DMS53 treated with DMSO at 0.1 percent for 48 hours (cell line): ENCODE data around the gene NHEJ1.

Source experiments
- DNase-seq: peaks from one replicate; lab custom pipeline; 2025; ENCODE audit not compliant: unreplicated experiment; lab: John Stamatoyannopoulos, UW

Gene NHEJ1

DNA sequence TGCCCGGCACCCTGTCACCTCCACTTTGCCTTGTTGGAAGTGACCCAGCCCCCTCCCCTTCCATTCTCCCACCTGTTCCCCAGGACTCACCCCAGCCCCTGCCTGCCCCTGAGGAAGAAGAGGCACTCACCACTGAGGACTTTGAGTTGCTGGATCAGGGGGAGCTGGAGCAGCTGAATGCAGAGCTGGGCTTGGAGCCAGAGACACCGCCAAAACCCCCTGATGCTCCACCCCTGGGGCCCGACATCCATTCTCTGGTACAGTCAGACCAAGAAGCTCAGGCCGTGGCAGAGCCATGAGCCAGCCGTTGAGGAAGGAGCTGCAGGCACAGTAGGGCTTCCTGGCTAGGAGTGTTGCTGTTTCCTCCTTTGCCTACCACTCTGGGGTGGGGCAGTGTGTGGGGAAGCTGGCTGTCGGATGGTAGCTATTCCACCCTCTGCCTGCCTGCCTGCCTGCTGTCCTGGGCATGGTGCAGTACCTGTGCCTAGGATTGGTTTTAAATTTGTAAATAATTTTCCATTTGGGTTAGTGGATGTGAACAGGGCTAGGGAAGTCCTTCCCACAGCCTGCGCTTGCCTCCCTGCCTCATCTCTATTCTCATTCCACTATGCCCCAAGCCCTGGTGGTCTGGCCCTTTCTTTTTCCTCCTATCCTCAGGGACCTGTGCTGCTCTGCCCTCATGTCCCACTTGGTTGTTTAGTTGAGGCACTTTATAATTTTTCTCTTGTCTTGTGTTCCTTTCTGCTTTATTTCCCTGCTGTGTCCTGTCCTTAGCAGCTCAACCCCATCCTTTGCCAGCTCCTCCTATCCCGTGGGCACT is 21.9 kb upstream of the NHEJ1 start:
- DNase-seq, result no peak

DNA sequence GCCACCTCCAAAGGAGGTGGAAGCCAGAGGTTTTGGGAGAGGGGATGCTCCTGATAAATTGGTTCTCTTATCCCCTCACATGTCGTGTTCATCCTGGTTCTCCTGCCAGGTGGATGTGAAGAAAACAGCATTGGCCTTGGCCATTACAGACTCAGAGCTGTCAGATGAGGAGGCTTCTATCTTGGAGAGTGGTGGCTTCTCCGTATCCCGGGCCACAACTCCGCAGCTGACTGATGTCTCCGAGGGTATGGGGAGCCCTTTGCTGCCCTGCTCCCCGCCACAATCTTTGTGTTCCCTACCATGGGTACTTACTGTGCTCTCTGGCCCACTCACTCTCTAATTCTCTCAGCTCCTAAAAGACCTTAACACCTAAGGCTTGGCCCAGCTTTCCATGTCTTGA is 20.9 kb upstream of the NHEJ1 start:
- DNase-seq, result no peak

DNA sequence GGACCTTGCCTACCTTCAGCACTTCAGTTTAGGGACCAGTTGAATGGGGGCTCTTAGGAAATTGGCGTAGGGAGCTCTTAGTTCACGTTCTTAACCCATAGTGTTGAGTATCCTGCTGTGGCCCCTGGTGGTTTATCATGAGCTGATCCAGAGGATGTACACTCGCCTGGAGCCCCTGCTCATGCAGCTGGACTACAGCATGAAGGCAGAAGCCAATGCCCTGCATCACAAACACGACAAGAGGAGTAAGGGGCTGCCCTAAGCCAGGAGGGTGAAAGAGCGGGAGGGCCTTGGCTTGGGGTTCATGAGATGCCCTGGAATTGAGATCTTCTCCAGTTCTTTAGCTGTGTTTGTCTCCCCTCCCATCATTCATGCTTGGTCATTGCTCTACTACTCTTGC is 20.3 kb upstream of the NHEJ1 start:
- no peak for DNase-seq

DNA sequence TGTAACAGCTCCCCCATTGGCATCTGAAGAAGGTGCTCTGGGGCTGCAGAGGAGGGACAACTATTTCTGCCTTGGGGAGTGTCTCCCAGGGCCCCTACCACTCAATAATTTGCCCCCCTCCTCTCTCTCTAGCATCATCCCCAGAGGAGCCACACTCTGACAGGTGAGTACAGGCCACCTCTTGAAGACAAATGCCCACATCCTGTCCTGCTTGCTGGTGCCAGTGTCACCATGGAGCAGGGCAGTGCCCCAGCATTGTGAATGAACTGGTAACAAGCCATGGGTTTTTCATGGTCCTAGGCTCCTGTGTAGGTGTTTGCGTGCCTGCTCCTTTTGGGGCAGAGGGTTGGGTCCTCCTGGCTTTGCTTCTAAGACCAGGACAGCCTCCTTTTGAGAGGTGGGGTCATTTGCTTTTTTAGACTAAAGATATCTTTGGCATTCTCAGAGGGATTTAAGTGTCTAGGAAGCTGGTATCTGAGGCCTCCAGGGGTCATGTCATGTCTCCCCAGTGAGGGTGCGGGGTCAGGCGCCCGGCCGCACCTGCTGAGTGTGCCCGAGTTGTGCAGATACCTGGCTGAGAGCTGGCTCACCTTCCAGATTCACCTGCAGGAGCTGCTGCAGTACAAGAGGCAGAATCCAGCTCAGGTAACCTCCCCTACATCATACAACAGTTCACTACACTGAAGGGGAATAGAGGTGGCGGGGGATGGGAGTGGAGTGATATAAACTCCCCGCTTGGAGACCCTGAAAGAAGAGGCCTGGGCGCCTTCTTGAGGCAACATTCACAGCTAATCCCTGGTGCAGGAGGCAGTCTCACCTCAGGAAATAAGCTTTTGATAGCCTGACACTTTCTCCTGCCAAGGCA is 19.2 kb upstream of the NHEJ1 start:
- no peak for DNase-seq

DNA sequence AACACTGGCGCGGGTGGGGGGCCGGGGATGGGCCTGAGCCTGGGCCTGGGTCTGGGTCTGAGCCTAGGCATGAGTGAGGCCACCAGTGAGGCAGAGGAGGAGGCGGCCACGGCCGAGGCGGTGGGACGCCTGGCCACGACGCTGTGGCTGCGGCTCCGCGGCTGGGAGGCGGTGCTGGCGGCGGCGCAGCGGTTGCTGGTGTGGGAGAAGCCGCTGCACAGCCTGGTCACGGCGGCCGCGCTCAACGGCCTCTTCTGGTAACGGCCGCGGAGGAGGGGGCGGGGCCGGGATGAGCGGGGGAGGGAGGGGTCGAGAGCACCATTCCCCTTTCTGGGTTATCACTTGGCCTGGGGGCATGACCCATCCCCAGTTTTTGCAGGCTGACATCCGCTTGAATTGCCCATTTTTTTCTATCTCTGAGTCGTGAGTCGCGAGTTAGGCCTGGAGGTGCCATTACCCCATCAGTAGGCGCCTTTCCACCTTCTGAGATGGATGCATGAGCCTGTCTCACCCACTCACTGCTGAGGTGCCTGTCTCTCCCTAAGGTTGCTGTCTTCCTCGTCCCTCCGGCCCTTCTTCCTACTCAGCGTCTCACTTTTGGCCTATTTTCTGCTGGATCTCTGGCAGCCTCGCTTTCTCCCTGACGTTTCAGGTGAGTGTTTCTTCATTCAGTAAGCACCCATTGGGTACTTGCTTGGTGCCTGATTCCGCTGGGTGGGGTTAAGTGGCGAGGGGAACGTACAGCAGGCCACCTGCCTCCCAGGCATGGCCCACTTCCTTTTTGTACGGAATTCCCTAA is 18.0 kb upstream of the NHEJ1 start:
- no peak for DNase-seq

DNA sequence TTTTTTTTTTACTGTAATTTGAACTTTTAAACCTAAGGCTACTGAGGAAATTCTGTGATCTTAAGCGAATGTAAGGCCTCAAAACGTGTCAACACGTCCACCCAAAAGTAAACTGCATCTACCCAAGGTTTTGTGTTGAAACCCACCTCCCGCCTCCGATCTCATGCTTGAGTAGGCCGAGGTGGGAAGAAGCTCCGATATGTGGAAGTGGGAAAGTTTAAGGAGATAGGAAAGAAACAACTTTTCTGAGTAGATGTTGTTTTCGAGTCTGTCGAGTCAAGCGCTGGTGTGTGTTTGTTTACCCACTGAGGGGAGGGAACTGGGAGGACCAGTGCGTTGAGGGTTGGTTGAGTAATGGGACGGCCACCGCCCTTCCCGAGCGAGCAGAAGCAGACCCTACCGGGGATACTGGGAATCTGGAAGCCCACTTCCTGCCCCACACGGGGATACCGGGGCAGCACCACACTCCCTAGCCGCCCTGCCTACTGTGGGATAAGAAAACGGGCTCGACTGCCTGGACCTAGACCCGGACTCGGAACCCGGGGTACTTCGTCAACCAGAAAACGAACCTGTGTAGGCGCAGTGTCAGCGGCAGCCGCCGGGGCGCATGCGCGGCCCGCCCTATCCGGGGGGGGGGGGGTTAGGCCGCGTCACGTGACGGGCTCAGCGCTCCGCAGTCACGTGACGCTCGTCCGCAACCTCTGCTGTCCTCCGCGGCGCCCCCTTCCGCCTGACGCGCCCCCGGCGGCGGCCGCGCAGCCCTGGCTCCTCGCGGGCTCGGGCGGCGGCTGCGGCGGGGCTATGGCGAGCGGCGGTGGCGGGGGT is 17.1 kb upstream of the NHEJ1 start, which contains the start of gene RETREG2:
TSS of gene RETREG2 (plus strand) at position 724 of the 825 bp plus-strand sequence. CDS start at position 802, 78 bp downstream.
- DNase-seq, result peak; percentile 88

DNA sequence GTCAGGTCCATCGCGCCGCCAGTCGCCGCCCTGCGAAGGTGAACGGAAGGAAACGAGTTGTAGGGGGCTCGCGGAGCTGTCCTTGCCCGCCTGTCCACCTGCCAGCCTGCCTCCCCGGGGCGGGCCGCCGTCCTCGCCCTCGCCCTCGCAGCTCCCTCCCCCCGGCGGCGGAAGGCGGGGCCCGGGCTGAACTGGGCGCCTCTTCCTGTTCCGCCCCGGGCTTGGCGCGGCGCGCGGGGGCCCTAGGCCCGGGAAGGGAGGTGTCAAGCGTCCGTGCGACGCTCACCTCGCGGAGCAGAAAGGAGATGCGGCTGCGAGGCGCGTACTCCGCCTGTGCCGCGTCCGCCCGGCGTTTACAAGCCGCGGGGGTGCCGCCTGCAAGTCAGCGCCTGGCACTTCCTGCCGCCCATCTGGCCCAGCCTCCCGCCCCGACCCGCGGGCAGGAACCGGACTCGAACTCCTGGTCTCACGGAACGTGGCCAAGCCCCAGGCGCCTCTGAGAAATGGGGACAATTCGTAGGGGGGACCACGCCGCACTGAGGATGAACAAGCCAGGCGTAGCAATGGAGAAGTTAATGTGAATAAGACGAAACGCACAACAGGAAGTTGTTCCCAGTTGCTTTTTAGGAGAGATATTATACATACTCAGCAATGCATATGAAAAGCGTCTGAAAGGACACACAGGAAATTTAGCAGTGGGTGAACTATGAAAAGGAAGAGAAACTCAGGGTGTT is 16.4 kb upstream of the NHEJ1 start, which contains the start of gene CNPPD1:
TSS of gene CNPPD1 (minus strand) at position 108 of the 734 bp plus-strand sequence. CDS start at position 11, 97 bp downstream.
- peak; percentile 55 for DNase-seq

DNA sequence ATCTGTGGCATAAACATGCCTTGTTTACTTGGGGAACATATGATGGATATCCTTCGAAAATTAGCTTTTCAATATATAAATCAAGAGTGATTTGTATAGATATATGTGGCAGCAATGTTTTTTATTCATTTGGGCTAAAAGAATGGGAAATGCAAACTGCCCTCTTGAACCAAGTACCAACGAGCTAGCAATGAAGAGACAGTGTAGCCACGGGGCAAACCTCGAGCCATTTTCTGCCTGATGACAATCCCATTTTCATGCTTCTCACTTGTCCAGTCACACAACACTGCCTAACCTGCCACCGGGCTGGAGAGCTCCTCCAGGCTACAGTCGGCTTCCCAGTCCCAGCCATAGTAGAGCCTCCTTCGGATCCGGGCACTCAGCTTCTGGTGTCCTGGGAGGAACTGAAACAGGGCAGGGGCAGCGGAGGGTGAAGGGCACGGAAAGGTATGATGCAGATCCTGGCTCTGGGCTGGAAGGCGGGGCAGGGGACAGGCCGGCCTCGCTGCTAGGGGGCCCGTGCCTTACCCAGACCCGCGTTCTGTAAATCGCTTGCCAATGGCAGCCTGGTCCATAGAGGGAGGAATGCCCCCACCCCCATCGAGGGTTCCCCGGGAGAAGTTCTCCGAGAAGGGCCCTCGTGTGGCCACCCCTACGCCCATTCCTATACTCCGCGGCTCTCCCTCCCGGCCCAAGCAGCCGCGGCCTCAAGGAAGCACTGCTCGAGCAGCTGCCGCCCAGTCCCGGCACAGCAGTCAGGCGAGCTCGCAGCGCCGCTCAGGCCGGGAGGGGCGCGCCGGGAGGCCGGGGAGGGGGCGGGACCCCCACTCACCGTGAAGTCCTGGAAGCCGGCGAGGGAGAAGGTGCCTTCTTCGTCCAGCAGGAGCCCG is 15.6 kb upstream of the NHEJ1 start:
- DNase-seq, result no peak

DNA sequence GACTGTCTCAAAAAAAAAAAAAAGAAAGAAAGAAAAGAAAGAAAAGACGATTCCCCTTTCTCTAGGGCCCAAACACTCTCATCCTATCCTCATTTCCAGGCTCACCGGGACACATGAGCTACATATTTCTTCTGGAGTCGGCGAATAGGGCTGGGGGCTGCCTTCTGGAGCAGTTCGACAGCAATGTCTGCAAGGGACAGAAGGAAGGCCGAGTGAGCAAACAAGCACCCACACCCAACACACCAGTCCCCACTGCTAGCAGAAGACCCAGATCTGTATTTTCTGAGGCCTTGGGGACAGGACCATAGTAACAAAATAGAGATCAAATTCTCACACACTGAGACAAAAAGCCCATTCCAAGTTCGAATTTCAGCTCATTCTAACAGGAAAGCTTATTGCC is 14.9 kb upstream of the NHEJ1 start:
- DNase-seq, result no peak

DNA sequence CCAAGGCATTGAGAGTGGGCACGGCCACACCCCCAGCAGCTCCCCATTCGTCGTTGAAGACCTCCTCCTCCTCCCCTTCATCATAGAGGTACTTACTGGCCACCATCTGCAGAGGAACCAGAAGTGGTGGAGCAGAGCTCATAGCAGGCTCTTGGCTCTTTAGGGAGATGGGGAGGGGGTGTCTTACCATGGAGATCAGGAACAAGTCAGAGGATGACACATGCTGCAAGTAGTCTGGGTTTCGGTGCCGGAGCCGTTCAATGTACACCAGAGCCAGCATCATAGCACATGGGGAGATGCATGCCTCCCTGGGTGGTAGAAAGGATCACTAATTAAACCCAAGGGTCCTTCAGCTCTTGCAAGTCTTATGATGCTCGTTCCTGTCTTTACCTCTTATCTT is 14.2 kb upstream of the NHEJ1 start:
- no peak for DNase-seq

DNA sequence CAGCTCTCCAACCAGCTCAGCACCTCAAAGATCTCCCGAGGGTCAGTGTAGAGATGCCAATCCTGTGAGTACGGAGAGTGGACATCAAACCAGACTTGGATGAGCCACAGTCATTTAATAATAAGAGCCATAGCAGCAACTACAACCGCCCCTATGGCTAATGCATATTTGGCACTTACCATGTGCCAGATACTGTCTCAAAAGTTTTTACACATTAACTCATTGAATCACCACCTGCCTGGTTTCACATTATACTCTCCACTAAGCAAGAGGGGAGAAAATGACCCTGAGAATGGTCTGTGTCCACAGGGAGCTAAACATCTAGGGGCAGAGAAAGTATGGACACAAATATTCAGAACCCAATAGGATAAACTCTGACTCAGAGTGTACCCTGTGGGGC is 13.5 kb upstream of the NHEJ1 start:
- no peak for DNase-seq

DNA sequence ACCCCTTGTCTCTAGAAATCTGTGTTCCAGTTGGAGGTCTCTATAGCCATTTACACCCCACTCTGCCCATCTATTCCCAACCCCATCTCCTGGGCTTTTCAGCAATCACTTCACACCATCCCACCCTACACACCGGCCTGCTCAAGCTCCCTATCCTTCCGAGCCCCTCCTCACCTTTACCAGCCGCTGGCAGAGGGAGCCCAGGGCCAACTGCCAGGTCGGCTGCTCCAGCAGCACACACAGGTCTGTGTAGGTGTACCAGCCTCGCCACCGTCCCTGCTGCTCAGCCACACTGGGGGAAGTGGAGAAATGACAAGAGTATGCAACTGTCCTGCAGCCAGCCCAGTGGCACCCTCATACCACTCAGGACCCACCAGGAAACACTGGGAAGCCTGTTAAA is 12.6 kb upstream of the NHEJ1 start:
- no peak for DNase-seq

DNA sequence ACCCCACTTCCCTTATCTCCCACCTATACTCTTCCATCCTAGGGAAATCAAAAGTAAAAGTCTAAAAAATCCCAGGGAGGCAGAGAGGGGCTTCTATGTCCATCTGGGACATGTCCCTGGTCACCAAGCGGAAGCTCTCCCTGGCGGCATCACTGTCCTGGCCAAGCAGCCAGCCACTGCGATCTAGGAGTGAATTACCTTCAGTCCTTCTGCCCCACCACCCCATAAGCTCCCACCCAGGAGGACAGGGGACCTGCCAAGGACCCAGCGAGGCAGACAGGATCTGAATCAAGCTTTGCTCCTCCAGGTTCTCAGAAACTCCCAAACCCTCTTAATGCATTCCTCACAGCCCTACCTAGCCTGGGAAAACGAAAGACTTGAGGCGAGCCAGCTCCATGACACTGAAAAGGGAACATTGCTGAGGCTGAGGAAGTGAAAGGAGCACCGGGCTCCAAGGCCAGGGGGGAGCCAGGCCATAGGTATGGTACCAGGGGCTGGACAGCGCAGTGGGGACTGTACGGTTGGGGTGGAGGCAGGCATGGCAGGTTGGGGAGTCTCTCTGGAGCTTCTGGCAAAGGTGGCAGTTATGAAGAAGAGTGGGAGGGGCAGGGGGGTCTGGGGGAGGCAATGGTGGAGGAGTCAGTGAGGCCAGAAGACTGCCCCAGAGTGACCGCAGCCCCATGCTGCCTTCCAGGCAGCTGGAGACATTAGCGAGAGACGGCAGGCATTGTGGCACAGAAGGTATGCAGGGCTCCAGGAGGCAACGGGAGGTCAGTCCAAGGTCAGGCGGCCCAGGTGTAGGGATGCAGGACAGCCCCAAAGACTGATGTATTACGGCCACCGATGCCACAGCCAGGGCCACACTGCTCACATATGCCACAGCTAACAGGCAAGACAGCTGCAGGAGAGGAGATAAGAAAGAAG is 11.9 kb upstream of the NHEJ1 start:
- no peak for DNase-seq

DNA sequence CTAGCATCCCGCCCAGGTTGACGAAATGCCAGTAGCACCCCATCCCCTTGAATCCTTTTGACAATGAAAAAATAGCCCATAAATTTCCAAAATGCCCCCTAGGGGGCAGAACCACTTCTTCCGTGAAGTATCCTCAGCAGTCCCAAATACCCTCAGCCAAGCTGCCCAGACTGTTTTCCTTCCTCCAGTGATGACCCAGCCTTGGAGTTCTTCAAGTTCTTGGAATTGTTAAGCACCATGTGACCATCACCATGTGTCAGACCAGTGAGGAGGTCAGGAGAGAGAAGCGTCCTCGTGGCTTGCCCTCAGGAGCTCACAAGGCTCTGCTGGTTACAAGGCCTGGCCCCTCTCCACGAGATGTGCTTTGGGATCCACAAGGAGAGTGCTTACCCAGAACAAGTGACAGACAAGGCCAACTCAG is 10.6 kb upstream of the NHEJ1 start:
- peak; percentile 28 for DNase-seq

DNA sequence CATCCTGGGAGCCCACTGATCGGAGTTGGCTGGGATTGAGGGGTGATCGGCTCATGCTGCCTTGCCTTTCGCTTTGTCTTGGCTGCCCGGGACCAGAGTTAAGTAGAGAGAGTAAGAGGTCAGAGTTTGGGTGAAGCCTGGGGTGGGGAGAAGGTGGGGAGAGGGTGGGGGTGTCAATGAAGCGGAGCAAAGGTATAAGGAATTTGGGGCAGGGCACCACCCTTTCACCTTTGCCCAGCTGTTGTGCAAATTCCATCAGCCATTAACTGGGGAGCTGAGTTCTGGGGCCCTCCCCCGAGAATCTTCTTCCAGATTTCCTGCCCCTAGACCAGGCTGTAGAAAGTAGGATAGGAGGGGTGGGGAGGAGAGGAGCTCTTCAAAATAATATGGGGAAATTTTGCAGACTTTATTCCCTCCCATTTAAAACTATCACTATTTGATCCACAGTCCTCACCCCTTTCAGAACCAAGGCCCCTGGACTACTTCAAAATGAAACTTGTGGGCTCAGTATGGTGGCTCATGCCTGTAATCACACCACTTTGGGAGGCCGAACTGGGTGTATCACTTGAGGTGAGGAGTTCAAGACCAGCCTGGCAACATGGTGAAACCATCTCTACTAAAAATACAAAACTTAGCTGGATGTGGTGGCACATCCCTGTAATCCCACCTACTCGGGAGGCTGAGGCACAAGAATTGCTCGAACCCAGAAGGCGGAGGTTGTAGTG is 9.5 kb upstream of the NHEJ1 start, which contains the start of gene SLC23A3:
TSS of gene SLC23A3 (minus strand) at position 100 of the 725 bp plus-strand sequence. CDS start at position 55, 45 bp downstream.
- DNase-seq, result no peak

DNA sequence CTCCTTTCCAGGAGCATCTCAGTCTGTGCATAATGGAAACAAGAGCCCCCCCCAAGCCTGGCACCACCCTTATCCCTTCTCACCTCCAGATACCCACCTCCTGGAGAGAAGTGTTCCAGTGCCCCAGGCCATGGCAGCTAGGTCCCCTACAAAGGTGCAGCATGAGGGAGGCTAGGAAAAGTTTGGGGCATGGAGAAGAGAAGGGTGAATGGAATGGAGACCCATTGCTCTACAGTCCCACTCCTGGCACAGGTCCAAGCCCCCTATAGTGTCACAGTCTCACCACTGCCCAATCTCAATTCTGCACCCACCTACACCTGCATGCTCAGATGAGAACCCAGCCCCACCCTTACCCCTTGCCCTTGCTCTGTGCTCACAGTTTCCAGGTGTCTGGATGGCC is 8.3 kb upstream of the NHEJ1 start:
- no peak for DNase-seq

DNA sequence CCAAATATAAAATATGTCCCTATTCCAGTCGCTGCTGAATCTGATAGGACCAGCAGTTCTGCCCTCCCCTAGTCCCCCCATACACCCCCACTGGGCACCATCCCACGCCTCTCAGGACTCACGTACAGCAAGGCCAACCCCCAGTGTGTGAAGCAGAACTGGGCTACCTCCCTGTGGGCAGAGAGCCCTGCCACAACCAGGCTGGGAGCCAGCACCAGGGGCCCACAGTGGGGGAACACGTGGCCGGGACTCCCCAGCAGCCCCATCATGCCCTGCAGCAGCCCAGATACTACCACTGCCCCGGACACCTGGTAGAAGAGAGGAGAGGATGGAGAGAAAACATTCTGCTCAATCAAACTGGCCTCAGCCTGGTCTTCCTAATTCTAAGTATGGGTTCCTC is 7.9 kb upstream of the NHEJ1 start:
- no peak for DNase-seq
